Brain pericyte (primary cell): Measurements from ENCODE around the gene TBCK.

Source experiments
- DNase-seq: peaks from one replicate; pipeline ENCODE4 v3.0.0-alpha.2; 2012; ENCODE audit warnings: low read depth, low spot score

The TBCK gene

DNA sequence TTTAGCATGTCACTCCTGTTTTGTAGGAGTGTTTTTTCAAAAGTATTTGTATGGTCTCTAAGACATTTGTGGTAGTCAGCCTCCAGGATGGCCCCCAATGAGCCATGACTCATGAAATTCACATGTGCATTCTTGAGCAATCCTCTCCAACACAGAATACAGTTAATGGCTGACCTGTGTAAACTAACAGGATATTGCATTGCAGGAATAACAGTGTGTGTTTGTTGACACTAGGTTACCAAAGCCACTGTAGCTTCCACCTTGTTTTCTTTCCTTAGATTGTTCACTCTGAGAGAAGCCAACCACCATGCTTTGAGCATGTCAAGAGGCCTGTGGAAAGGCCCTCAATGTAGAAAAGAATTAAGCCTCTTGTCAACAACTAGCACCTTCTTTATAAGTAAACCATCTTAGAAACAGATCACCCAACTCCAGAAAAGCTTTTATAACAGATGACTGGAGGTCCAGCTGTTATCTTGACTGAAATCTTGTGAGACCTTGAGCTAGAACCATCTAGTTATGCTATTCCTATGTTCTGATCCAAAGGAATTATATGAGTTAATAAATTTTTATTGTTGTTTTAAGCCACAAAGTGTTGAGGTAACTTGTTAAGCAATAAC lies 28.5 kb downstream of the TBCK start:
- peak; percentile 88 for DNase-seq

- DNase-seq, result no peak
Measured at GRCh38 chr4:106286611-106287010, 29.4 kb downstream of the TBCK start.

GRCh38 chr4:106284227-106284626 lies 31.8 kb downstream of the TBCK start:
- DNase-seq, result no peak

DNA sequence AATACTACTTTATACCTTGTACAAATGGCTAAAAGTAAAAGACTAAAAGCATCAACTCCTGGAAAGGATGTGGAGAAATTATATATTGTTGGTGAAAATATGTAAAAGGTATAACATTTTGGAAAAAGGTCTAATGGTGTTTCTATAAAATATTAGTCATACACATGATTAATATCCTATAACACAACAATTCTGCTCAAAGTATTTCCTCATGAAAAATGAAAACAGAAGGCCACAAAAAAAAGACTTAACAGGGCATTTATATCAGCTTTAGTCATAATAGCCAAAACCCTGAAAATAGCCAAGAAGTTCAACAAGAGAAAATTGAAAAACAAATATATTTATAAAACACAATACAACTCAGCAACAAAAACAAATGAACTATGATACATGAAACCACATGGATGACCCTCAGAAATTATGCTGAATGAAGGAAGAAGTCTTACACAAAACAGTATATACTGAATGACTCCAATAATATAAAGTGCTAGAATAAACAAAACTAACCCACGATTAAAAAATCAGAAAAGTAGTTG lies 38.8 kb downstream of the TBCK start:
- DNase-seq, result peak; percentile 40

- no peak for DNase-seq
Measured at GRCh38 chr4:106273831-106274230, 42.2 kb downstream of the TBCK start.

DNA sequence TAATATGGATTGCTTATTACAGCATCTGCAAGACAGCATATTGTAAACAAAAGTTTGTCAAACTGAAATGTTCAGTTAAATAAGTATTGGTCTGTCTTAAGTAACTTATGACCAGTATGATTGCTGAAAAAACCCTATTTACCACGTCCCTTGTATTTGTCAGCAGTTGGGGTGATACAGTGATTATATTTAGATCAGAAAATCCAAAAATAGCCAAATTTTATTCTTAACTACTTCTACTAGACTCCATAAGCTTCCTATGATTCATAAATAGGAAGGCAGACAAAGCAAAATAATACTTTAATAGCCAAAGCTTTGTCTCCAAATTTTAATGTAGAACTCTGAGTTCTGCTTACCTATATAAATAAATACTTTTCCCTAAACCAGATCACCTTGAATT lies 45.3 kb downstream of the TBCK start:
- DNase-seq, result no peak

GRCh38 chr4:106269711-106270110 lies 46.3 kb downstream of the TBCK start:
- DNase-seq, result no peak

DNA sequence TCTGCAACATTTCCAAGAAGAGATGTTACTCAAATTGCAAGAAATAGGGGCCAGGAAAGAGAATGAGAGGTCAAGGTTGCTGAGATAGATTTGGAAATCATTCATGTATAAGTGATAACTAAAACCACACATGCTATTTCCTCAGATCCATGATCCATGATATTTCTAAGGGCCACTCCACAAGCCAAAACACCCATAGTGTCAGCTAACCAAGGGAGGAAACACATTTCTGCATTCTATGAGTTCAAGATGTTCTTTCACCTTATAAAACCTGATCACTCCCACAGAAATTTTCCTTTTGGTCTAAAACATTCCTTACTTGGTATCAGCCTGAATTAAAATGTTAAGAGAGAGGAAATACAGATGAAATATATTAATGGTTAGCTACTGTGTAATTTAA lies 47.2 kb downstream of the TBCK start:
- DNase-seq, result no peak

GRCh38 chr4:106266201-106266600 lies 49.8 kb downstream of the TBCK start:
- peak; percentile 46 for DNase-seq

DNA sequence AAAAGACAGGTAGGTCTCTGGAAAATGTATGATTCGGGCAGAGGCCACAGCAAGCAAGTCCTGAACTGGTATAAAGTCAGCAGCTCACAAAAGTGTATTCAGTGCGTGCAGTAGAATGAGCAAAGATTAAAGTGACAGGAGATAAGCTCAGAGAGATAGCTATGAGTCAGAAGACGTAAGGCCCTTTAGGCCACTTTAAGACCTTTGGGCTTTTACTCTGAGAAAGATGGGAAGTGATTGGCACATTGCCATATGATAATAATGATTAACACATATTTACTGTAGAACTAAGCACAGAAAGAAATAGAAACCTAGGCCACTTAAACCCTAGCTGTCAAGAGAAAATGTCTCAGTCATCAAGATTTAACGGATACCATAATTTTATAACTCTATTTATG lies 51.7 kb downstream of the TBCK start:
- DNase-seq, result no peak

- no peak for DNase-seq
Measured at GRCh38 chr4:106263594-106264330, 52.2 kb downstream of the TBCK start.

GRCh38 chr4:106261980-106262379 lies 54.0 kb downstream of the TBCK start:
- DNase-seq, result no peak

GRCh38 chr4:106258145-106259045 lies 57.6 kb downstream of the TBCK start:
- peak; percentile 55 for DNase-seq

DNA sequence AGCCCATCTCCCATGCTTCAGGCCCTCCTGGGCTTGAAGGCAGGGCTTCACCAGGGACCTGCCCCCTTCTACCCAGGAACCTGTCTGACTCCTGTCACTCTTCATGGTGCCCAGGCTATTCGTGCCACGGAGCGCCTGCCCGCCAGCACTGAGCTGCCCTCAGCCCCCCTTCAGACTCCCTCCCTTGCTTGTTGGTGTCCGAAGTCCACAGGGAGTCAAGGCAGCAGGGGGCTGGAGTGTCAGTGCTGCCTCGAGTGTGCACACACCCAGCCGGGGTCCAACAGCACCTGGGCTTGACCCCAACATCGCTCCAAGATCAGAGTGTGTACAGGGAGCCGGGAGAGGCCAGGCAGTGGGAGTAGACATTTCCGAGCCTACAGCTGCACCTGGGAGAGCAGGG lies 59.8 kb downstream of the TBCK start:
- no peak for DNase-seq

- DNase-seq, result no peak
Measured at GRCh38 chr4:106255195-106255594, 60.8 kb downstream of the TBCK start.

- DNase-seq, result no peak
Measured at GRCh38 chr4:106253364-106254129, 62.5 kb downstream of the TBCK start.

GRCh38 chr4:106247600-106247999 lies 68.4 kb downstream of the TBCK start:
- no peak for DNase-seq

- DNase-seq, result no peak
Measured at GRCh38 chr4:106246441-106246840, 69.6 kb downstream of the TBCK start.

DNA sequence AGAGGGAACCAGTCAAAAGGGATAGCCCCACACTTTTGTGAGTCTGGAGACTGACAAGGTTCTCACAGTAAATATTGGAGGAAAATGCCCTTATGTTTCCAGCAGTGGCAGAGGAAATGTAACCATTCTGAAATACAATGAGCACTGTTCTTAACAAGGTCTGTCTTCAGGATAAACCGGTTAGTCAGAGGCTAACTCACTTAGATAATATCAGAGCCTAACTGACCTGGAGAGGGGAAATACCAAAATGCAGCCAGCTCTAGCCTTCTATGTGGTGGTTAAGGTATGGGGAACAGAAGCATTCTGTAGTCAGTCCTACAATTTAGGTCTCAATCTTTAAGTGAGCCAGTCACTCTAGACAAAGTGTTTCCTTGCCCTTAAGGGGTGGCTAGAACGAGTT lies 70.8 kb downstream of the TBCK start:
- DNase-seq, result no peak

DNA sequence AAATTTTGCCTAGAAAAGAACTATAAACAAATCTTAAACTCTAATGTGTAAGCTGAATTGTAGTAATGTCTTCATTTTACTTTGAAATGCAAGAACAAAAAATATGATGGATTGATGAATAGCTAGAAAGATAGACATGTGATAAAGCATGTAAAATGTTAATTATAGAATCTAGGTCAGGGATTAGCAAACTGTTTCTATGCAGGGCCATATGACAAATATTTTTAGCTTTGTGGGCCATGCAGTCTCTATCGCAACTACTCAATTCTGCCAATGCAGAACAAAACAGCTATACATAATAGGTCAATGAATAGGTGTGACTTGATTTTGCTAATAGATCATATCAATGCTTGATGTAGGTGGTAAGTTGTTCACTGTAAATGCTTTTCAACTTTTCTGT lies 75.3 kb downstream of the TBCK start:
- no peak for DNase-seq

DNA sequence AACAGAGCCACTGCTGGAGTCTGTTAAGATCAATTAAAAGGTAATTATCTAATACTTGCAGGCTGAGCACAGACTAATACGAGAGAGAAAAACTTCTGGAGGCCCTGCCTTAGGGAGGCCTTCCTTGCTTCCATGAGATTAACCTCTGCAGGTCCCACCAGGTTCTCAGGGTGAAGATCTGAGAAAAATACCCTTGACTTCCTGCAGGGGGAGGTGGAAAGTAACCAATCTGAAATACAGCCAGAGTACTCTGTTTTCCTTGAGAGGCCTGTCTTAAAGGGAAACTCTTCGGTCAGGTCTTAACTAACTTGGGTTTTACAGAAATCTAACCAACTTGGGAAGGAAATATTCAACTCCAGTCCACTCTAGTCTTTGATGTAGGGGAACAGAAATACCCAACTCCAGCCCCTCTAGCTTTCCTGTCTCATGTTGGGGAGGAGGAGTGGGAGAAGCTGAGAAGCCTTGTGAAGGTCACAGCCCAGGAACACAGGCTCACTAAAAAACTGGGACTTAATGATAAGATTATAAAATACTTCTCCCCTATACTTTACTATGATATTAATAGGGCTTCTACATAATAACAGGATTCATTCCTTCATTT lies 77.1 kb downstream of the TBCK start:
- no peak for DNase-seq
